Dedifferentiated amniotic fluid mesenchymal stem cell (primary cell): ENCODE results near the gene CHMP6.

Experiments
- DNase-seq: peaks from one replicate; pipeline ENCODE4 v3.0.0-alpha.2; 2016; ENCODE audit errors: extremely low spot score

CHMP6 gene

GRCh38 chr17:80992077-80992947, 671 bp downstream of the CHMP6 start:
- no peak for DNase-seq

DNA sequence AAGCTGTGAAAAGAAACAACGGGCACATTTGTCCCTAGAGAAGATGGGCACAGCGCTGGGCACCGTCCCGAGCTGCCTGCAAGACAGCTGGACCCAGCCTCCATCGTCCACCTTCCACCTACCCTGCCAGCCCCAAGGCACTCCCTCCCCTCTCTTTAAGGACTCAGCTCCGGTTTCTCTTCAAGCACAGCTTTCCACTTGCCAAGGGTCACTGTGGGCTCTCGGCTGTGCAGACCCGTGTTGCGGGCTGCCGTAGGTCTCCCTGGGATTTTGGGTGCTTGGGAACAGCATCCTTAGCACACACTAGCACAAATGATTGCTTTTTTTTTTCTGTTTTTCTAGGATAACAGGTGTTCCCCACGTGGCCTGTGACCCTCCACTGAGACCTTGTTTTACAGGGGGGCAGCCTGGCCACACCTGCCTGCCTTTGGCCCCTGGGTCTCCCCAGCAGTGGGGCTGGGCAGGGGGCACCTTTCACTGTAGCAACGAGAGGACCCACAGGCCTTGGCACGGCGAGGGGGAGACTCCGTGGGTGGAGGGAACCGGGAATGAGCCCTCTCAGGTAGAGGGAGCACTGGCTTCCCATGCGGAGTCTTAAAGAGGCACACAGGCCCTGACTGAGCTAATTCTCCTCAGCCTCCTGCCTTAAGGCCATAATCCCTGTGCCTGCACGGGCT, 1.4 kb downstream of the CHMP6 start:
- no peak for DNase-seq

DNA sequence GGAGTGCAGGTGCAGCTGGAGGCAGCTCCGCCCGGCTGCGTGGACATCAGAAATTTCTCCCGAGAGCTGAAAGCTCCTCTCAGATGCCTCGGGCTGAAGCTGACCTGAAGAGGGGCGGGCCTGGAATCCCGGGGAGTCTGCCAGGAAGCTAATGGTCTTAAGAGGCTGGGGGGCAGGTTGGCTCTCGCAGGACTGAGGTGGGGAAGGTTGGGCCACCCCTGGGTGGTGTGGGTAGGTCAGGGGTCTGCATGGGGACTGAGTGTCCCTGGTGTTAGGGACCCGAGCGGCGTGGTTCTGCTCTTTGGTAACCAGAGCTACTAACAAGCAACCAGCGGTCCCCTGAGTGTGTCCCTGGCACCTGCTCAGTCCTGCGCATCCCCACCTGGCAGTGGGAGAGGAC, 3.5 kb downstream of the CHMP6 start:
- no peak for DNase-seq

- no peak for DNase-seq
Observed at GRCh38 chr17:80996422-80997305, 5.0 kb downstream of the CHMP6 start.

GRCh38 chr17:80997424-80998117, 5.9 kb downstream of the CHMP6 start:
- DNase-seq = no peak

- no peak for DNase-seq
Observed at GRCh38 chr17:80998118-80998747, 6.6 kb downstream of the CHMP6 start.

DNA sequence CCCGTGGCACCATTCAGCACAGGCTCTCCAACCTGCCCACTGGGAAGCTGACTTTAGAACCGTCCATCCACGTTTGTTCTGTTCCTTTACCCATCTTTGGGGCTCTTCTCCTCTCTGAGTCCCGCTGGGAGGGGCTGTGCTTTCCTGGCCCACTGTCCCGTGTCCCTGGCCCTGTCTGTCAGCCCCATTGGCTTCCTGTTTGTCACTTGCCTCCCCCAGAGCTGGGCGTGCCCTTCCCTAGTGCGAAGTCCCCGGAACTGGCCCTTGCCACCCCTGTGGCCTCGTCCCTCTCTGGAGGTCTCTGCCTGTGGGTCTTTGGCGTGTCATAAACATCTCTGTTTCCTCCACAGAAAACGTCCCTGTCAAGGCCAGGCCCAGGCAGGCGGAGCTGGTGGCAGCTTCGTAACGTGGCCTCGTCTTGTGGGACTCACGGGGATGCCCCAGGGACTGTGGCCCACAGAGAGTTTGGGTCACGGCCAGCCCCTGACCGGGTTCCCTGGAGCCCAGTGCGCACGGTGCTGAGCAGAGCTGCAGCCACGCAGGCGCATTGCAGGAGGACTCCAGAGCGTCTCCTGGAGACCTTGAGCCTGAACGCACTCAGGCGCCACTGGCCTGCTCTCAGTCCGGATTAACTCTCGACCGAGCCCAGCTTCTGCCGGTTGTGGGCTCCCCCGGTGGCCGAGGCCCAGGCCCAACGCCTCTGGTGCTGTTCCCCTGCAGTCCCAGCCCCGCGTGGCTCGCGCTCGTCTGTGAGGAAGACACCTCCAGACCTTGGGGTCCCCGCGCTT, 7.3 kb downstream of the CHMP6 start:
- DNase-seq = no peak

DNA sequence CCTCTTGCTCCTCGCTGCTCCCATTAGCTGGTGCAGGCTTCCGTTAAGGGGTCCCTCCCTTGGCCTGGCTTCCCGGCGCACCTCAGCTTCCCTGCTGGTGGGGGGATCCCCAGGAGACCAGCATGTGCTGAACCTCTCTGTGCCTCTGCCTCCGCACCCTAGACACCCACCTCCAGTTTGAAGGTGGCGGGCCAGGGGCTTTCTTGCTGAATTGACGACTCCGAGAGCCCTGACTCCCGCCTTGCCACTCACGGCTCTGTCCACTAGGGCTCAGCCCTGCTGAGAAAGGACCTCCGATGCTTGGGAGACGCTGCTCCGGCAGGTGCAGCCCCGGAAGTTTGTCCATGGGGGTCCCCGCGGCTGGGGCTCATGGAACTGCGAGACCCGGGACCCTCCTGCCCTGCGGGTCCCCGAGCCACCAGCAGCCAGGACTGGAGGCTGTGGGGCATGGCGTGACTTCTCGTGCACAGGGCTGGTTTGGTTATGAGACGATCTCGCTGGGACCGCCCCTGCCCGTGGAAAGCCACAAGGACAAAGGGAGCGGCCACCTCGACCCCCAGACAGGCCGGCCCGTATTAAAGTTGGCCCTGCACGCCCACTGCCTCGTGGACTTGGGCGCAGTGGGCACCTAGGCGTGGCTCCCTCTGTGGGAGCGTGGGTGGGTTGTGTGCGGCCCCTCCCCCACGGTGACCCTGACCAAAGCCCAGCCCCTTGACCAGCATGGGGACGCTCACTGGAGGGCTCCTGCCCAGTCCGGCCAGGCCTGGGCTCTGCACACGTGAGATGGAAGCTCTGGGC, 8.1 kb downstream of the CHMP6 start:
- no peak for DNase-seq

- no peak for DNase-seq
Observed at GRCh38 chr17:81000334-81000630, 8.6 kb downstream of the CHMP6 start.

GRCh38 chr17:81000631-81001357, 9.2 kb downstream of the CHMP6 start:
- DNase-seq = no peak

DNA sequence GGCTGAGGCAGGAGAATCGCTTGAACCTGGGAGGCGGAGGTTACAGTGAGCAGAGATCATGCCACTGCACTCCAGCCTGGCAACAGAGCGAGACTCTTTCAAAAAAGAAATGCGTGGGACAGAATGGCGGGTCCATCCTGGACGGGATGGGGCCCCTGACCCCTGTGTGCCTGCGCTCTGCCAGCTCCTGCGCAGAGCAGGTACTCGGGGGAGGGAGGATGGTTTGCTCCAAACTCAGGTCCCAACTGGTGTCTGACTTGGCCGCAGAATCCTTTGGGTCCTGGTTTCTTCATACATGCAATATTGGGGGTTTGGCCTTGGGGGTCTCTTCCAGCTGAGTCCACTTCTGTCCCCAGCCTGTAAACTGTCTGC, 10.4 kb downstream of the CHMP6 start:
- no peak for DNase-seq

GRCh38 chr17:81002409-81003361, 11.0 kb downstream of the CHMP6 start:
- no peak for DNase-seq

GRCh38 chr17:81003711-81004475, 12.3 kb downstream of the CHMP6 start:
- no peak for DNase-seq

- DNase-seq = no peak
Observed at GRCh38 chr17:81006891-81007290, 15.2 kb downstream of the CHMP6 start.

GRCh38 chr17:81008140-81008539, 16.5 kb downstream of the CHMP6 start:
- DNase-seq = no peak

DNA sequence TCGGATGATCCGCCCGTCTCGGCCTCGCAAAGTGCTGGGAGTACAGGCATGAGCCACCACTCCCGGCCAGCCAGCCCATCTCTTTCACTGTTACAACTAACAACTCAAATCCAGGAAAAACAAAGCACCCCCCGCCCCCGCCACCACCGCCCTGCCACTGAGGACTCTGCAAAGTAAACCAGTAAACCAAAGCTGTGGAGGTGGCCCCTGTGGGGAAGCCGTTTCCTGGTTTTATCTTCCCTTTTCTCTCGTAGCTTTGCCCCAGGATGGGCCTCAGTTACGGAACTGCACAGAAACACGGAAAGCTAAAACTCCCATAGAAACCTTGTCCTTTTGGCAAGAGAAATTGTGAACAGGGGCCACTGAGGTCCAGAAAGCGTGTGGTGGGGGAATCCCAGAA, 17.5 kb downstream of the CHMP6 start:
- DNase-seq = no peak

GRCh38 chr17:81010935-81011334, 19.3 kb downstream of the CHMP6 start:
- DNase-seq = no peak
